Mammary epithelial cell (primary cell): ENCODE results near the gene NDUFS2.
"Not testable (repeated sequence)": the region's sequence is repeated elsewhere in the genome, so short reads cannot be mapped to it uniquely, and the experiment has no call there.

Experiments
- CTCF ChIP-seq, 2 donors: IDR thresholded peaks in 1 of 2; conservative IDR thresholded peaks in 1 of 2; 2 replicates each; pipeline ENCODE4 v1.5.1; 2011 to 2012; ENCODE audit warnings: inconsistent platforms in 2 of 2, low read length in 2 of 2, mild to moderate bottlenecking in 2 of 2, control low read depth in 1 of 2, low read depth in 1 of 2; ENCODE audit not compliant: insufficient read depth in 1 of 2; ENCODE audit errors: extremely low read depth in 1 of 2
- EZH2 ChIP-seq: IDR thresholded peaks from 2 replicates; pipeline ENCODE4 v1.6.1; 2012; ENCODE audit warnings: low read length, inconsistent platforms, borderline replicate concordance

GRCh38 chr1:161250100-161250499 lies 47.9 kb downstream of the NDUFS2 start:
- not testable (repeated sequence) for TF ChIP-seq EZH2; CTCF (conservative IDR thresholded peaks at IDR 0.05 in 1 of 2, IDR thresholded peaks at IDR 0.05 in 1 of 2; ENCODE audit: extremely low read depth in 1 of 2, insufficient read depth in 1 of 2, low read depth in 1 of 2, low read length in 2 of 2)
